Measurements from ENCODE around the gene MYH14. TPM values are rescaled to one million over a fixed set of nuclear protein-coding genes. Genes with fewer than 3 reads are reported as not detected.

The MYH14 gene
- total and polyA plus RNA-seq, 10 of the 15 experiments (the other 5 are each of a cell fraction or from before 2014, with no cell fraction given), result 0.06 to 0.69 (median 0.15) TPM; not detected in 4

DNA sequence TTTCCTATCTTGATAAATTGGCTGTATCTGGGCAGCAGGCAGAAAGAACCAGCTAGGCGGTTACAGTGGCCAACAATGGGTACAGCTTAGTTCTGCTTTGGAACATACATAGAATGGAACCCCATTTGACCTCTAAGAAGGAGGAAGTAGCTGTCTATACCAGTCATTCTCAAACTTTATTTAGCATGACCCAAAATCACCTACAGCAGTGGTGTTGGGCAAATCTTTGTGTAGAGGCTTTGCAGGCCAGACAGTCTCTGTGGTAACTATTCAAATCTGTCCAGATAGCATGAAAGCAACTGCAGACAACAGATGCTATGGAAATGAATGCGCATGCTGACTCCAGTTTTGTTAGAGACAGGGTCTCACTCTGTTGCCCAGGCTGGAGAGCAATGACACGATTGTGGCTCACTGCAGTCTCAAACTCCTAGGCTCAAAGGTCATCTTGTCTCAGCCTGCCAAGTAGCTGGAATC lies 137.7 kb downstream of the MYH14 start (continued):
- TF ChIP-seq MTA2 (IDR thresholded peaks at IDR 0.05; ENCODE audit: low read depth), result peak; percentile 77
- TF ChIP-seq NFYB (IDR thresholded peaks at IDR 0.05; ENCODE audit: insufficient read depth, low read depth, low read length), result no peak
- no peak for TF ChIP-seq ZZZ3 (IDR thresholded peaks at IDR 0.05; ENCODE audit: control insufficient read depth, insufficient read length, low read depth)
- no peak for TF ChIP-seq RB1 (IDR thresholded peaks at IDR 0.05; ENCODE audit: borderline replicate concordance)
- TF ChIP-seq PAX8 (IDR thresholded peaks at IDR 0.05), result no peak
- no peak for TF ChIP-seq LARP7 (IDR thresholded peaks at IDR 0.05)
- TF ChIP-seq, protein P1, sequence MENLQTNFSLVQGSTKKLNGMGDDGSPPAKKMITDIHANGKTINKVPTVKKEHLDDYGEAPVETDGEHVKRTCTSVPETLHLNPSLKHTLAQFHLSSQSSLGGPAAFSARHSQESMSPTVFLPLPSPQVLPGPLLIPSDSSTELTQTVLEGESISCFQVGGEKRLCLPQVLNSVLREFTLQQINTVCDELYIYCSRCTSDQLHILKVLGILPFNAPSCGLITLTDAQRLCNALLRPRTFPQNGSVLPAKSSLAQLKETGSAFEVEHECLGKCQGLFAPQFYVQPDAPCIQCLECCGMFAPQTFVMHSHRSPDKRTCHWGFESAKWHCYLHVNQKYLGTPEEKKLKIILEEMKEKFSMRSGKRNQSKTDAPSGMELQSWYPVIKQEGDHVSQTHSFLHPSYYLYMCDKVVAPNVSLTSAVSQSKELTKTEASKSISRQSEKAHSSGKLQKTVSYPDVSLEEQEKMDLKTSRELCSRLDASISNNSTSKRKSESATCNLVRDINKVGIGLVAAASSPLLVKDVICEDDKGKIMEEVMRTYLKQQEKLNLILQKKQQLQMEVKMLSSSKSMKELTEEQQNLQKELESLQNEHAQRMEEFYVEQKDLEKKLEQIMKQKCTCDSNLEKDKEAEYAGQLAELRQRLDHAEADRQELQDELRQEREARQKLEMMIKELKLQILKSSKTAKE (IDR thresholded peaks at IDR 0.05; ENCODE audit: low read depth, poor library complexity, severe bottlenecking), result peak; percentile 99
- TF ChIP-seq, protein P2, sequence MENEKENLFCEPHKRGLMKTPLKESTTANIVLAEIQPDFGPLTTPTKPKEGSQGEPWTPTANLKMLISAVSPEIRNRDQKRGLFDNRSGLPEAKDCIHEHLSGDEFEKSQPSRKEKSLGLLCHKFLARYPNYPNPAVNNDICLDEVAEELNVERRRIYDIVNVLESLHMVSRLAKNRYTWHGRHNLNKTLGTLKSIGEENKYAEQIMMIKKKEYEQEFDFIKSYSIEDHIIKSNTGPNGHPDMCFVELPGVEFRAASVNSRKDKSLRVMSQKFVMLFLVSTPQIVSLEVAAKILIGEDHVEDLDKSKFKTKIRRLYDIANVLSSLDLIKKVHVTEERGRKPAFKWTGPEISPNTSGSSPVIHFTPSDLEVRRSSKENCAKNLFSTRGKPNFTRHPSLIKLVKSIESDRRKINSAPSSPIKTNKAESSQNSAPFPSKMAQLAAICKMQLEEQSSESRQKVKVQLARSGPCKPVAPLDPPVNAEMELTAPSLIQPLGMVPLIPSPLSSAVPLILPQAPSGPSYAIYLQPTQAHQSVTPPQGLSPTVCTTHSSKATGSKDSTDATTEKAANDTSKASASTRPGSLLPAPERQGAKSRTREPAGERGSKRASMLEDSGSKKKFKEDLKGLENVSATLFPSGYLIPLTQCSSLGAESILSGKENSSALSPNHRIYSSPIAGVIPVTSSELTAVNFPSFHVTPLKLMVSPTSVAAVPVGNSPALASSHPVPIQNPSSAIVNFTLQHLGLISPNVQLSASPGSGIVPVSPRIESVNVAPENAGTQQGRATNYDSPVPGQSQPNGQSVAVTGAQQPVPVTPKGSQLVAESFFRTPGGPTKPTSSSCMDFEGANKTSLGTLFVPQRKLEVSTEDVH (IDR thresholded peaks at IDR 0.05; ENCODE audit: low read depth, partially characterized antibody), result no peak
- TF ChIP-seq PAX5 (IDR thresholded peaks at IDR 0.05; ENCODE audit: borderline replicate concordance, low read depth, low read length), result peak; percentile 57; the same call in 1 of the 2 replicates
- TF ChIP-seq POLR2AphosphoS5 (IDR thresholded peaks at IDR 0.05; ENCODE audit: low read length), result 0 out of 2 replicates have a peak, but pooled peaks have one; percentile 54
- TF ChIP-seq KDM1A (IDR thresholded peaks at IDR 0.05; ENCODE audit: borderline replicate concordance), result no peak
- TF ChIP-seq RBBP5 (conservative IDR thresholded peaks at IDR 0.05), result no peak
- peak; percentile 67 for TF ChIP-seq ATF7 (IDR thresholded peaks at IDR 0.05; ENCODE audit: low read depth)
- TF ChIP-seq NR2C2 (IDR thresholded peaks at IDR 0.05; ENCODE audit: borderline replicate concordance, control insufficient read depth, insufficient read length, low read depth), result no peak
- TF ChIP-seq ZBTB33 (IDR thresholded peaks at IDR 0.05), result no peak
- peak; percentile 22; the same call in 1 of the 2 replicates for TF ChIP-seq CBFB (IDR thresholded peaks at IDR 0.05; ENCODE audit: low read depth)
- peak; percentile 19 to 44; a peak in 2 of 4 replicates for TF ChIP-seq BHLHE40 (IDR thresholded peaks at IDR 0.05; ENCODE audit: borderline replicate concordance in 1 of 2, low read depth in 2 of 2, low read length in 1 of 2)
- TF ChIP-seq IRF5 (IDR thresholded peaks at IDR 0.05; ENCODE audit: borderline replicate concordance), result no peak
- TF ChIP-seq JUNB (IDR thresholded peaks at IDR 0.05), result peak; percentile 78
- no peak; the same call in 1 of the 2 replicates for TF ChIP-seq TCF7 (IDR thresholded peaks at IDR 0.05; ENCODE audit: borderline replicate concordance)
- TF ChIP-seq SIN3A (IDR thresholded peaks at IDR 0.05; ENCODE audit: low read depth, low read length), result no peak

Data from GM12878 (cell line).